ENCODE measurements around the gene BNIP1.

DNA sequence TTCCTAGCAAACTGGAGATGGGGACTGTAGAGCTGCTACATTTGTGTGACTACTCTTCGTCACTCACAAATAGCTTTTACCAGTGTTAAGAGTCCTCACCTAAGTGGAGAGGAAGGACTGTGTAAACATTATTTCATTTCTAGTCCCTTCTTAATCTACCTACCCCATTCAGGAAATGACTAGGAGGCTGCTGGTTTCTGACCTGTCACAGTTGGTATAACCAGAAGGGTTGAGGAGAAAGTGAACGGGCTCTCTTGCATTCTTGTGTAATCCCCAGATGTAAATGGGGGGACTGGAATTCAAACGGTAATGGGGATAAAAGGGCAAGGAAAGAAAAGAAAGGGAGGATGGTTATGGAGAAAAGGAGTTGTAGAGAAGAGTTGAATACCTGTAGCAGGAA lies 35.4 kb upstream of the BNIP1 start:
- TF ChIP-seq, protein P1, sequence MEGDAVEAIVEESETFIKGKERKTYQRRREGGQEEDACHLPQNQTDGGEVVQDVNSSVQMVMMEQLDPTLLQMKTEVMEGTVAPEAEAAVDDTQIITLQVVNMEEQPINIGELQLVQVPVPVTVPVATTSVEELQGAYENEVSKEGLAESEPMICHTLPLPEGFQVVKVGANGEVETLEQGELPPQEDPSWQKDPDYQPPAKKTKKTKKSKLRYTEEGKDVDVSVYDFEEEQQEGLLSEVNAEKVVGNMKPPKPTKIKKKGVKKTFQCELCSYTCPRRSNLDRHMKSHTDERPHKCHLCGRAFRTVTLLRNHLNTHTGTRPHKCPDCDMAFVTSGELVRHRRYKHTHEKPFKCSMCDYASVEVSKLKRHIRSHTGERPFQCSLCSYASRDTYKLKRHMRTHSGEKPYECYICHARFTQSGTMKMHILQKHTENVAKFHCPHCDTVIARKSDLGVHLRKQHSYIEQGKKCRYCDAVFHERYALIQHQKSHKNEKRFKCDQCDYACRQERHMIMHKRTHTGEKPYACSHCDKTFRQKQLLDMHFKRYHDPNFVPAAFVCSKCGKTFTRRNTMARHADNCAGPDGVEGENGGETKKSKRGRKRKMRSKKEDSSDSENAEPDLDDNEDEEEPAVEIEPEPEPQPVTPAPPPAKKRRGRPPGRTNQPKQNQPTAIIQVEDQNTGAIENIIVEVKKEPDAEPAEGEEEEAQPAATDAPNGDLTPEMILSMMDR (IDR thresholded peaks at IDR 0.05 in 8 of 11, conservative IDR thresholded peaks at IDR 0.05 in 3 of 11) = no peak
- no peak for TF ChIP-seq POLR2AphosphoS5 (IDR thresholded peaks at IDR 0.05)
